ENCODE measurements around the gene NEURL1. TPM values are rescaled to one million over a fixed set of nuclear protein-coding genes. Genes with fewer than 3 reads are reported as not detected.
"Not testable (repeated sequence)": the region's sequence is repeated elsewhere in the genome, so short reads cannot be mapped to it uniquely, and the experiment has no call there.

Gene NEURL1
- total and polyA plus RNA-seq, 4 donors, result 0.14 to 2.0 (median 0.74) TPM

DNA sequence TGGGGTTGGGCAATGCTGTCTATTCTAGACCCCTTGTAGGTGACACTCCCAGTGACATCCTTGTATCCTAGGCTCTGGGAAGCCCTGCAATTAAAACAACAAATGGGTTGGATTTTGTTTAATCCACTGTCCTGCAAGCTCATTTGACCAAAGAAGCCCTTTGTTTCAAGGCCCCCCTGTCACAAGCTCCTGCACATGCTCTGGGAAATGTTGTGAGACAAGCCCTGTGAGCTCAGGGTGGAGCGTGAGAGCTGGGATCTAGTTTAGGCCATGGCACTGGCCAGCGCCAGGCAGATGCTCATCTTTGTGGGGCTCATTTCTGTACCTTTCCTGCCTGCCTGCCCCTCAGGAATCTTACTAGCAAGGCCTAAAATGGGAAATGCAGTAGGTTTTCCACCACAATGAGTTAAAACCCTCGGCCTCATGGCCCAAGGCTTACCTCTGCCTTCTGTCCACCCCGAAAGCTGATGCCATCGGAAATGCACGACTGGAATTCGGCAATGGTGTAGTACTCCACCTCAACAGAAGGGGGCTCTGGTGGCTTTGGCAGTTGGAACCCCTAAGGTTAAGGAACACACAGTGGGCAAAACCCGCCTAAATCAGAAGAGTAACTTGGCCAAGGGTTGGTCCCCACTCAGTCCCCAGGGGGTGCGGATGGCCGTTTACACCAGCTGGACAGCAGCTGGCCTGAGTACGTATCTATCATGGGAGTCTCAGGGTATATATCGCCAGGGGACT is 112.0 kb downstream of the NEURL1 start:
- Histone ChIP-seq H3K27me3 (ENCODE audit: control insufficient read depth in 3 of 3, insufficient read depth in 3 of 3, low read length in 2 of 3) (no peaks in the 10 kb centered on the region), H3K9ac (ENCODE audit: insufficient read depth in 1 of 2, low read length in 2 of 2) (no peak overlapping the region), H3K4me1 (ENCODE audit: control insufficient read depth in 5 of 5, insufficient read depth in 5 of 5, low read length in 5 of 5) (no peaks in the 10 kb centered on the region), H3K36me3 (ENCODE audit: control insufficient read depth in 4 of 4, insufficient read depth in 4 of 4, low read length in 4 of 4) (peaks cover 0 to 42% (median 38%) of the 10 kb centered on the region in 4 donors), H3K4me3 (no peak overlapping the region), H3K9me3 (ENCODE audit: control insufficient read depth in 4 of 4, insufficient read depth in 3 of 4, low read length in 3 of 4) (peaks cover 0 to 2% (median 0%) of the 10 kb centered on the region in 4 donors), H3K27ac (ENCODE audit: low read depth in 1 of 2, low read length in 1 of 2) (no peak overlapping the region)
- peak; percentile 46 for TF ChIP-seq CTCF (IDR thresholded peaks at IDR 0.05; ENCODE audit: control extremely low read depth, extremely low read depth)
- WGBS, 2 donors, result 75 to 79% methylated on average over 12 of the region's 12 CpGs
- DNase-seq, result peak; percentile 50 to 58 (median 51)
- ATAC-seq (ENCODE audit: insufficient read depth, low FRiP score), result peak; percentile 30

DNA sequence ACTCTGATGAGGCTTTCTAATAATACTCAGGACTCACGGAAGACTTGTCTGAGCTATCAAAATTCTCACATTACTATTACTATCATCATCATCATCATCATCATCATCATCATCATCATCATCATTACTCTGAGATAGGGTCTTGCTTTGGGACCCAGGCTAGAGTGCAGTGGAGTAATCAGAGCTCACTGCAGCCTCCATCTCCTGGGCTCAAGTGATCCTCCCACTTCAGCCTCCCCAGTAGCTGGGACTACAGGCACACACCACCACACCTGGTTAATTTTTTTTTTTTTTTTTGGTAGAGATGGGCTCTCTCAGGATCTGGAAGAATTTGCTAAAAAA is 112.6 kb downstream of the NEURL1 start:
- H3K9ac ChIP-seq (ENCODE audit: insufficient read depth in 1 of 2, low read length in 2 of 2); H3K27me3 ChIP-seq (ENCODE audit: control insufficient read depth in 3 of 3, insufficient read depth in 3 of 3, low read length in 2 of 3); ATAC-seq (ENCODE audit: insufficient read depth, low FRiP score); H3K4me1 ChIP-seq (ENCODE audit: control insufficient read depth in 5 of 5, insufficient read depth in 5 of 5, low read length in 5 of 5); H3K27ac ChIP-seq (ENCODE audit: low read depth in 1 of 2, low read length in 1 of 2); H3K4me3 ChIP-seq; H3K9me3 ChIP-seq (ENCODE audit: control insufficient read depth in 4 of 4, insufficient read depth in 3 of 4, low read length in 3 of 4): not testable (repeated sequence)
- WGBS, 2 donors, result 88 to 97% methylated on average over 1 of the region's 1 CpG
- DNase-seq, result peak in 1 of 3 donors; percentile 31
- H3K36me3 ChIP-seq (ENCODE audit: control insufficient read depth in 4 of 4, insufficient read depth in 4 of 4, low read length in 4 of 4), result peaks cover 3 to 45% (median 40%) of the 10 kb centered on the region in 4 donors

GRCh38 chr10:103607051-103607450 is 113.5 kb downstream of the NEURL1 start:
- peaks cover 3 to 47% (median 44%) of the 10 kb centered on the region in 4 donors for H3K36me3 ChIP-seq (ENCODE audit: control insufficient read depth in 4 of 4, insufficient read depth in 4 of 4, low read length in 4 of 4)
- not testable (repeated sequence) for H3K27me3 ChIP-seq (ENCODE audit: control insufficient read depth in 3 of 3, insufficient read depth in 3 of 3, low read length in 2 of 3); H3K27ac ChIP-seq (ENCODE audit: low read depth in 1 of 2, low read length in 1 of 2); H3K9ac ChIP-seq (ENCODE audit: insufficient read depth in 1 of 2, low read length in 2 of 2); ATAC-seq (ENCODE audit: insufficient read depth, low FRiP score); H3K9me3 ChIP-seq (ENCODE audit: control insufficient read depth in 4 of 4, insufficient read depth in 3 of 4, low read length in 3 of 4); H3K4me3 ChIP-seq; DNase-seq; H3K4me1 ChIP-seq (ENCODE audit: control insufficient read depth in 5 of 5, insufficient read depth in 5 of 5, low read length in 5 of 5)
- WGBS, 2 donors, result 87 to 93% methylated on average over 16 to 28 of the region's 32 CpGs

- peaks cover 3 to 57% (median 46%) of the 10 kb centered on the region in 4 donors for H3K36me3 ChIP-seq (ENCODE audit: control insufficient read depth in 4 of 4, insufficient read depth in 4 of 4, low read length in 4 of 4)
- ATAC-seq (ENCODE audit: insufficient read depth, low FRiP score); H3K4me1 ChIP-seq (ENCODE audit: control insufficient read depth in 5 of 5, insufficient read depth in 5 of 5, low read length in 5 of 5); DNase-seq; H3K27me3 ChIP-seq (ENCODE audit: control insufficient read depth in 3 of 3, insufficient read depth in 3 of 3, low read length in 2 of 3); H3K9ac ChIP-seq (ENCODE audit: insufficient read depth in 1 of 2, low read length in 2 of 2); H3K4me3 ChIP-seq; H3K27ac ChIP-seq (ENCODE audit: low read depth in 1 of 2, low read length in 1 of 2); H3K9me3 ChIP-seq (ENCODE audit: control insufficient read depth in 4 of 4, insufficient read depth in 3 of 4, low read length in 3 of 4): not testable (repeated sequence)
- 96 to 97% methylated on average over 8 to 10 of the region's 11 CpGs for WGBS, 2 donors
Observed at GRCh38 chr10:103608056-103608455, 114.6 kb downstream of the NEURL1 start.
